ENCODE data around the gene LDB1. TPM values are rescaled to one million over a fixed set of nuclear protein-coding genes. Genes with fewer than 3 reads are reported as not detected.

LDB1 gene
- total and polyA plus RNA-seq, 10 of the 15 experiments (the other 5 are each of a cell fraction or from before 2014, with no cell fraction given) = 1.7 to 71.5 (median 36.9) TPM

DNA sequence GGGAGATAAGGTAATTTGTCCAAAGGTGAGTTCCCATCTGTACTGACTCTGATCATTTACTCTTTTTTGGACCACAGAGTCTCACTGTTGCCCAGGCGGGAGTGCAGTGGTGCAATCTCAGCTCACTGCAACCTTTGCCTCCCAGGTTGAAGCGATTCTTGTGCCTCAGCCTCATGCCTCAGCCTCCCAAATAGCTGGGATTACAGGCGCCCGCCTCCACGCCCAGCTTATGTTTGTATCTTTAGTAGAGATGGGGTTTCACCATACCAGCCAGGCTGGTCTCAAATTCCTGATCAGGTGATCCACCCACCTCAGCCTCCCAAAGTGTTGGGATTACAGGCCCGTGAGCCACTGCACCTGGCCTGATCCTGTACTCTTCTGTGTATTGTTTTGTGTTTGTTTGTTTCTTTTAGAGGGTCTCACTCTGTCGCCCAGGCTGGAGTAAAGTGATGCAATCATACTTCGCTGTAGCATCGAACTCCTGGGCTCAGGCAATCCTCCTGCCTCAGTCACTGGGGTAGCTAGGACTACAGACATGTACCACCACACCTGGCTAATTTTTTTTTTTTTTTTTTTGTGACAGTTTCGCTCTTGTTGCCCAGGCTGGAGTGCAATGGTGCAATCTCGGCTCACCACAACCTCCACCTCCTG lies 34.4 kb upstream of the LDB1 start:
- ChIA-PET POLR2A (interaction anchor here (0.6 to 1.2 kb wide), 3 partner anchors 36 to 304 kb away, joined by 3 to 6 read pairs (median 3); no protein-coding TSS in a partner anchor), CTCF (interaction anchor here (0.6 to 2.1 kb wide), 9 partner anchors 14 to 1329 kb away, joined by 3 to 14 read pairs (median 3); no protein-coding TSS in a partner anchor), SMC1A (ENCODE audit: uncharacterized antibody, unreplicated experiment) (interaction anchor here (1.1 kb wide), 1 partner anchor 201 kb away, joined by 3 read pairs; no protein-coding TSS in a partner anchor), RAD21 (ENCODE audit: unreplicated experiment) (interaction anchor here (0.7 to 1.7 kb wide), 2 partner anchors 15 to 297 kb away, joined by 3 to 5 read pairs; partner anchors contain the start of gene C10orf95)
- no peak overlapping the region for H2AFZ ChIP-seq (ENCODE audit: control insufficient read depth, low read depth, low read length)
- no peak for ATAC-seq
- H3K4me2 ChIP-seq (ENCODE audit: control insufficient read depth, insufficient read depth) = peak overlapping the region; percentile 49; the same call in 1 of the 2 replicates
- H4K20me1 ChIP-seq (ENCODE audit: control insufficient read depth, insufficient read depth) = no peaks in the 10 kb centered on the region; the same call in none of the 2 replicates
- no peak for DNase-seq (ENCODE audit: low read depth, low spot score)
- peaks cover 57% of the 10 kb centered on the region for H3K79me2 ChIP-seq (ENCODE audit: control insufficient read depth, insufficient read depth, low read length)
- FAIRE-seq = no peak
- H3K36me3 ChIP-seq (ENCODE audit: control insufficient read depth in 2 of 2, insufficient read depth in 2 of 2, low read length in 1 of 2) = peaks cover 21 to 44% of the 10 kb centered on the region in 2 experiments
- TF ChIP-seq ZSCAN29 (IDR thresholded peaks at IDR 0.05) (no peak), ZBTB33 (IDR thresholded peaks at IDR 0.05) (no peak), RFX5 (IDR thresholded peaks at IDR 0.05; ENCODE audit: low read depth, low read length) (no peak), ZZZ3 (IDR thresholded peaks at IDR 0.05; ENCODE audit: control insufficient read depth, insufficient read length, low read depth) (no peak), NFYB (IDR thresholded peaks at IDR 0.05; ENCODE audit: insufficient read depth, low read depth, low read length) (no peak), IKZF2 (IDR thresholded peaks at IDR 0.05) (no peak)
- peaks cover 9% of the 10 kb centered on the region for H3K4me1 ChIP-seq (ENCODE audit: control insufficient read depth, insufficient read depth, low read length)
- intact Hi-C loops (cut with micrococcal nuclease; ENCODE audit: unreplicated experiment) = no loop called here
- no peaks in the 10 kb centered on the region for H3K27me3 ChIP-seq (replicated peaks in 1 of 2; ENCODE audit: control insufficient read depth in 2 of 2, insufficient read depth in 2 of 2, low read length in 1 of 2)
- H3K27ac ChIP-seq (ENCODE audit: control insufficient read depth, insufficient read depth) = no peak overlapping the region
- 86% methylated on average over 9 of the region's 11 CpGs for WGBS (ENCODE audit: insufficient coverage, insufficient replicate concordance, low lambda C conversion rate, missing lambda C conversion rate)
- H3K9ac ChIP-seq (ENCODE audit: control insufficient read depth, insufficient read depth, low read length) = no peak overlapping the region
- no peaks in the 10 kb centered on the region for H3K9me3 ChIP-seq (replicated peaks; ENCODE audit: control insufficient read depth, insufficient read depth, low read length)
- no TSS peak for BruUV-seq (replicated peaks)
- in situ Hi-C loops (cut with MboI) = no loop called here
- peak overlapping the region; percentile 10; the same call in 1 of the 2 replicates for H3K4me3 ChIP-seq

Measured in GM12878 (cell line).